IPS-18a (cell line): ENCODE measurements around the gene ASB10.

Experiments
- H3K27ac ChIP-seq: one replicate; pipeline ENCODE4 v1.5.1; 2013; ENCODE audit warnings: low read length
- H3K27me3 ChIP-seq: one replicate; pipeline ENCODE4 v1.6.1; 2013; ENCODE audit warnings: mild to moderate bottlenecking, low read length; ENCODE audit not compliant: control insufficient read depth, insufficient read depth
- H3K36me3 ChIP-seq: one replicate; pipeline ENCODE4 v1.6.1; 2013; ENCODE audit warnings: low read depth, low read length; ENCODE audit not compliant: control insufficient read depth
- H3K4me1 ChIP-seq: one replicate; pipeline ENCODE4 v1.6.1; 2013; ENCODE audit warnings: low read depth, low read length; ENCODE audit not compliant: control insufficient read depth
- H3K4me3 ChIP-seq: one replicate; pipeline ENCODE4 v1.5.1; 2013; ENCODE audit warnings: low read length
- H3K9ac ChIP-seq: one replicate; pipeline ENCODE4 v1.6.1; 2013; ENCODE audit warnings: mild to moderate bottlenecking, low read length, moderate library complexity
- H3K9me3 ChIP-seq: one replicate; pipeline ENCODE4 v1.6.1; 2013; ENCODE audit warnings: low read depth, low read length; ENCODE audit not compliant: control insufficient read depth

Gene ASB10

DNA sequence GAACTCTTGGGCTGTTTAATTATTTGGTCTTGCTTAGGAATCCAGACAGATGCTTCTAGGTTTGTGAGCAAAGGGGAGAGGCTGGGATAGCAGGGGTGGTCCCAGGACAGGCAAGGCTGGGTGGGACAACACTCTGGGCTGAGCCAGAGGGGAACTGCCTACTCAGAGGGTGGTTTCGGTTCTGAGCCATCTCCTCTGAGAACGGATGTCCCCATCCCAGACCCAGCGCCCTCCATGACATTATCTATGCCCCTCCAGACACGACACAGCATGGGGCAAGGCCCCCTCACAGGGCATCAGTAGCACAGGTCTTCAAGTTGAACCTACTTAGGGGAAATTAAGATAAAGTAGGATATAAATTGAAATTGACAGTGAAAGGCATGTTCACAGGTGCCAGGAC lies 7.1 kb downstream of the ASB10 start:
- Histone ChIP-seq H3K4me1 (no peaks in the 10 kb centered on the region), H3K4me3 (no peak overlapping the region), H3K9me3 (no peaks in the 10 kb centered on the region), H3K27me3 (peaks cover 16% of the 10 kb centered on the region), H3K9ac (no peak overlapping the region), H3K36me3 (no peaks in the 10 kb centered on the region), H3K27ac (no peak overlapping the region)

DNA sequence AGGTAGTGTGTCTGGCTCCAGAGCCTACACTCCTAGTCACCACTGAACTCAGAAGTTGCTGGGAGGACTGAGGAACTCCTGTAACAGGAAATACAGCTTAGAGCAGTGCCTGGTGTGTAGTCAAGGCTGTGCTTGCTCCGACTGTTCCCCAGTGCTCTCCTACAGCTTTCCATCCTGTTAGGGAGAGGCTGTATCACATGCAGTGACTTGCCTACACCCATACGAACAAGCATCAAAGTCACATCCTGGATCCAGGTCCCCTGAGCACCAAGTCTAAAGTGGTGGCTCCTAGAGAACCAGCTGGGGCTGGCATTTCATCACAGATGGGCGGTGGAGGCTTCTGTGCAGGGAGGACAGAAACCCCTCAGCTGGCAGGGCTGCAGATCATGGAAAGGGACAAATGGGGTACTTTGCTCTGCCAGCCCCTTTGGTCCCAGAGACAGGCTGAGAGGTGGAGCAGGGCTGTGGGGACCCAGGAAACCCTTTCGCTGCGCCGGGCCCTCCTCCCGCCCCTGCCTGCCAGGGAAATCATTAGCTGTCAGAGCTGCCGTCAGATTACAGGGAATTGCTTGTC lies 7.7 kb downstream of the ASB10 start:
- H3K36me3 ChIP-seq = no peaks in the 10 kb centered on the region
- peaks cover 20% of the 10 kb centered on the region for H3K27me3 ChIP-seq
- no peaks in the 10 kb centered on the region for H3K4me1 ChIP-seq
- H3K9me3 ChIP-seq = no peaks in the 10 kb centered on the region
- H3K27ac ChIP-seq = no peak overlapping the region
- H3K9ac ChIP-seq = no peak overlapping the region
- H3K4me3 ChIP-seq = no peak overlapping the region

- H3K4me3 ChIP-seq = no peak overlapping the region
- H3K9ac ChIP-seq = no peak overlapping the region
- no peaks in the 10 kb centered on the region for H3K9me3 ChIP-seq
- no peaks in the 10 kb centered on the region for H3K36me3 ChIP-seq
- H3K4me1 ChIP-seq = no peaks in the 10 kb centered on the region
- H3K27ac ChIP-seq = no peak overlapping the region
- peaks cover 20% of the 10 kb centered on the region for H3K27me3 ChIP-seq
Measured at GRCh38 chr7:151178831-151179230, 8.2 kb downstream of the ASB10 start.

DNA sequence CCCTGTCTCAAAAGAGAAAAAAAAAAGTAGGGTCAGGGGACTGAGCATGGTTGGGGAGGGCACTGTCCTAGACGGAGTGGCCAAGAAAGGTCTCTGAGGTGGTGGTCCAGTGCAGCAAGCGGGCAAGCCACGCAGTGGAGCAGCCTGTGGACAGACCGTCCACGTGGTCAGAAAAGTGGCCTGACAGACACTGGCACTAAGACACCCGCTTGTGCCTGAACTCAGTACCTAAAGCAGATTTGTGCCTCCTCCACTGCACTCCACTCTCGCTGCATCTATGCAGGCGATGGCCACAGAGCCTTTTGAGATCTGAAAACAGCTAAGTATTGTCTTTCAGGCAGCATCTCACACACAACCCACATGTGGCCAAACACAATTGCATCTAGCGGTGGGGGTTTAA lies 8.8 kb downstream of the ASB10 start:
- peaks cover 26% of the 10 kb centered on the region for H3K27me3 ChIP-seq

DNA sequence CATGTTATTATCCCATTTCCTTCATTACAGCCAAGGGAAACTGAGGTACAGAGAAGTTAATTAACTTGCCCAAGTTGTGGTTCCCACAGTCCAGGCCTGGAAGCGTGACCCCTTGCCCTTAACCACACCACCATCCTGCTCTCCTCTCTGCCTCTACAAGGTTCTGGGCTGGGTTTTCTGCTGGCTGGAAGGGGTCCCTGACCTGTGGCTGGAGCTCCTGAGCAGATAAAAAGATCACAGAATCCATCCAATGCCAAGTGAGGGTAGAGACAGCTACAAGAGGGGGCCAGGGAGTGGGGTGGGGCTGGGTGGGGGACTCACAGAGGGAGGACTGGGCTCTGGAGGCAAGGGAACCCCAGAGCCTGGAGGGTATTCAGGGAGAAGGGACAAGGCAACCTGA lies 9.7 kb downstream of the ASB10 start:
- Histone ChIP-seq H3K27me3 (peaks cover 34% of the 10 kb centered on the region), H3K4me1 (no peaks in the 10 kb centered on the region), H3K36me3 (no peaks in the 10 kb centered on the region)

More for the DNA sequence above, 8.8 kb downstream of the ASB10 start:
- Histone ChIP-seq H3K27ac (no peak overlapping the region), H3K4me1 (no peaks in the 10 kb centered on the region), H3K9ac (no peak overlapping the region), H3K9me3 (no peaks in the 10 kb centered on the region), H3K4me3 (no peak overlapping the region), H3K36me3 (no peaks in the 10 kb centered on the region)

GRCh38 chr7:151176401-151176800 lies 10.6 kb downstream of the ASB10 start:
- Histone ChIP-seq H3K9me3 (no peaks in the 10 kb centered on the region), H3K27me3 (peaks cover 41% of the 10 kb centered on the region), H3K9ac (no peak overlapping the region), H3K36me3 (no peaks in the 10 kb centered on the region), H3K27ac (no peak overlapping the region), H3K4me3 (no peak overlapping the region), H3K4me1 (no peaks in the 10 kb centered on the region)

More for the DNA sequence above, 9.7 kb downstream of the ASB10 start:
- H3K9me3 ChIP-seq = no peaks in the 10 kb centered on the region
- H3K4me3 ChIP-seq = no peak overlapping the region
- H3K27ac ChIP-seq = no peak overlapping the region
- H3K9ac ChIP-seq = no peak overlapping the region

GRCh38 chr7:151175793-151176311 lies 11.2 kb downstream of the ASB10 start:
- Histone ChIP-seq H3K4me1 (no peaks in the 10 kb centered on the region), H3K9ac (no peak overlapping the region), H3K27ac (no peak overlapping the region), H3K36me3 (no peaks in the 10 kb centered on the region), H3K9me3 (no peaks in the 10 kb centered on the region), H3K4me3 (no peak overlapping the region), H3K27me3 (peaks cover 46% of the 10 kb centered on the region)

GRCh38 chr7:151175047-151175792 lies 11.8 kb downstream of the ASB10 start:
- no peaks in the 10 kb centered on the region for H3K9me3 ChIP-seq

GRCh38 chr7:151174246-151175046 lies 12.6 kb downstream of the ASB10 start:
- no peaks in the 10 kb centered on the region for H3K9me3 ChIP-seq
- no peaks in the 10 kb centered on the region for H3K4me1 ChIP-seq
- H3K27me3 ChIP-seq = peaks cover 60% of the 10 kb centered on the region
- H3K9ac ChIP-seq = no peak overlapping the region
- no peak overlapping the region for H3K4me3 ChIP-seq
- H3K36me3 ChIP-seq = no peaks in the 10 kb centered on the region
- no peak overlapping the region for H3K27ac ChIP-seq

More at GRCh38 chr7:151175047-151175792, 11.8 kb downstream of the ASB10 start:
- Histone ChIP-seq H3K4me3 (no peak overlapping the region), H3K9ac (no peak overlapping the region), H3K27ac (no peak overlapping the region), H3K27me3 (peaks cover 52% of the 10 kb centered on the region), H3K4me1 (no peaks in the 10 kb centered on the region), H3K36me3 (no peaks in the 10 kb centered on the region)

GRCh38 chr7:151173386-151174245 lies 13.4 kb downstream of the ASB10 start:
- H3K4me1 ChIP-seq = no peaks in the 10 kb centered on the region
- no peak overlapping the region for H3K27ac ChIP-seq
- peaks cover 68% of the 10 kb centered on the region for H3K27me3 ChIP-seq
- H3K36me3 ChIP-seq = no peaks in the 10 kb centered on the region
- H3K4me3 ChIP-seq = no peak overlapping the region
- no peaks in the 10 kb centered on the region for H3K9me3 ChIP-seq
- no peak overlapping the region for H3K9ac ChIP-seq
